ENCODE measurements around the gene HOXD9. TPM values are rescaled to one million over a fixed set of nuclear protein-coding genes. Genes with fewer than 3 reads are reported as not detected.

The HOXD9 gene
- total RNA-seq, 1 donor from 2014 or later, result not detected

GRCh38 chr2:176094349-176094748, 28.2 kb upstream of the HOXD9 start:
- no peak for TF ChIP-seq CTCF (IDR thresholded peaks at IDR 0.05)
- H3K27ac Mint-ChIP-seq (ENCODE audit: unreplicated experiment), result no peak overlapping the region
- peaks cover 3% of the 10 kb centered on the region for H3K36me3 Mint-ChIP-seq (ENCODE audit: low read depth)
- H3K4me1 Mint-ChIP-seq (ENCODE audit: low read depth), result peaks cover 29% of the 10 kb centered on the region
- DNase-seq (ENCODE audit: low spot score), result no peak
- H3K27me3 Mint-ChIP-seq (ENCODE audit: low read depth), result peaks cover 88% of the 10 kb centered on the region
- H3K4me3 Mint-ChIP-seq (ENCODE audit: unreplicated experiment), result no peak overlapping the region
- no peaks in the 10 kb centered on the region for H3K9me3 Mint-ChIP-seq (ENCODE audit: low read depth)

GRCh38 chr2:176095421-176095820, 27.1 kb upstream of the HOXD9 start:
- Mint-ChIP-seq H3K4me3 (ENCODE audit: unreplicated experiment) (no peak overlapping the region), H3K27ac (ENCODE audit: unreplicated experiment) (no peak overlapping the region), H3K27me3 (ENCODE audit: low read depth) (peaks cover 85% of the 10 kb centered on the region), H3K4me1 (ENCODE audit: low read depth) (peaks cover 29% of the 10 kb centered on the region), H3K36me3 (ENCODE audit: low read depth) (peaks cover 3% of the 10 kb centered on the region), H3K9me3 (ENCODE audit: low read depth) (no peaks in the 10 kb centered on the region)
- no peak for DNase-seq (ENCODE audit: low spot score)
- no peak for TF ChIP-seq CTCF (IDR thresholded peaks at IDR 0.05)

GRCh38 chr2:176096243-176096985, 26.1 kb upstream of the HOXD9 start:
- Mint-ChIP-seq H3K4me1 (ENCODE audit: low read depth) (peaks cover 29% of the 10 kb centered on the region), H3K4me3 (ENCODE audit: unreplicated experiment) (peak overlapping the region; percentile 68), H3K27me3 (ENCODE audit: low read depth) (peaks cover 85% of the 10 kb centered on the region), H3K27ac (ENCODE audit: unreplicated experiment) (no peak overlapping the region), H3K36me3 (ENCODE audit: low read depth) (peaks cover 3% of the 10 kb centered on the region), H3K9me3 (ENCODE audit: low read depth) (no peaks in the 10 kb centered on the region)
- no peak for TF ChIP-seq CTCF (IDR thresholded peaks at IDR 0.05)
- no peak for DNase-seq (ENCODE audit: low spot score)

- no peak overlapping the region for H3K27ac Mint-ChIP-seq (ENCODE audit: unreplicated experiment)
- H3K9me3 Mint-ChIP-seq (ENCODE audit: low read depth), result no peaks in the 10 kb centered on the region
- peak overlapping the region; percentile 68 for H3K4me3 Mint-ChIP-seq (ENCODE audit: unreplicated experiment)
- H3K36me3 Mint-ChIP-seq (ENCODE audit: low read depth), result peaks cover 3% of the 10 kb centered on the region
- peaks cover 85% of the 10 kb centered on the region for H3K27me3 Mint-ChIP-seq (ENCODE audit: low read depth)
- peak; percentile 94 for TF ChIP-seq CTCF (IDR thresholded peaks at IDR 0.05)
- peaks cover 22% of the 10 kb centered on the region for H3K4me1 Mint-ChIP-seq (ENCODE audit: low read depth)
- DNase-seq (ENCODE audit: low spot score), result peak; percentile 83
These were observed 25.3 kb upstream of the HOXD9 start for GRCh38 chr2:176096986-176097819.

GRCh38 chr2:176097820-176098365, 24.6 kb upstream of the HOXD9 start:
- H3K4me3 Mint-ChIP-seq (ENCODE audit: unreplicated experiment), result peak overlapping the region; percentile 68
- H3K36me3 Mint-ChIP-seq (ENCODE audit: low read depth), result peaks cover 3% of the 10 kb centered on the region
- peaks cover 22% of the 10 kb centered on the region for H3K4me1 Mint-ChIP-seq (ENCODE audit: low read depth)
- TF ChIP-seq CTCF (IDR thresholded peaks at IDR 0.05), result peak; percentile 65
- no peak for DNase-seq (ENCODE audit: low spot score)
- H3K9me3 Mint-ChIP-seq (ENCODE audit: low read depth), result no peaks in the 10 kb centered on the region
- H3K27ac Mint-ChIP-seq (ENCODE audit: unreplicated experiment), result no peak overlapping the region
- H3K27me3 Mint-ChIP-seq (ENCODE audit: low read depth), result peaks cover 91% of the 10 kb centered on the region

Data from chondrocyte (in vitro differentiated cells).